ENCODE measurements around the gene CYB5R2. TPM values are rescaled to one million over a fixed set of nuclear protein-coding genes. Genes with fewer than 3 reads are reported as not detected.

CYB5R2 gene
- total and polyA plus RNA-seq, 2 donors (not counting 1 experiment from before 2014, with no cell fraction given): 16.2 to 22.5 TPM

- Histone ChIP-seq H3K9ac (ENCODE audit: insufficient read depth, low read length) (no peak overlapping the region), H3K4me2 (ENCODE audit: extremely low read depth, insufficient read depth, low read length) (no peak overlapping the region), H3K27ac (ENCODE audit: insufficient read depth, low read length) (no peak overlapping the region), H3K36me3 (ENCODE audit: control insufficient read depth, insufficient read depth, low read length) (no peaks in the 10 kb centered on the region), H4K20me1 (ENCODE audit: control insufficient read depth, extremely low read depth, insufficient read depth, low read length) (no peaks in the 10 kb centered on the region), H3K79me2 (ENCODE audit: control insufficient read depth, insufficient read depth, low read length) (no peaks in the 10 kb centered on the region), H3K9me3 (ENCODE audit: control insufficient read depth, insufficient read depth, low read depth, low read length) (no peaks in the 10 kb centered on the region), H2AFZ (ENCODE audit: low read length) (no peak overlapping the region), H3K4me1 (ENCODE audit: control insufficient read depth, extremely low read depth, insufficient read depth, low read length) (no peaks in the 10 kb centered on the region), H3K4me3 (replicated peaks in 1 of 4; ENCODE audit: control extremely low read depth in 1 of 4, insufficient read depth in 1 of 4, low read depth in 3 of 4, low read length in 4 of 4) (no peak overlapping the region), H3K27me3 (ENCODE audit: control insufficient read depth, insufficient read depth, low read length) (no peaks in the 10 kb centered on the region)
- no peak for DNase-seq (ENCODE audit: low read depth in 2 of 2)
- TF ChIP-seq EZH2 (IDR thresholded peaks at IDR 0.05; ENCODE audit: low read length, missing control alignments) (no peak), CTCF (conservative IDR thresholded peaks at IDR 0.05 in 1 of 2, IDR thresholded peaks at IDR 0.05 in 1 of 2; ENCODE audit: low read depth in 1 of 2, low read length in 2 of 2) (no peak)
Measured at GRCh38 chr11:7656704-7657103, 16.6 kb downstream of the CYB5R2 start.

- Histone ChIP-seq H3K4me2 (ENCODE audit: extremely low read depth, insufficient read depth, low read length) (no peak overlapping the region), H3K9ac (ENCODE audit: insufficient read depth, low read length) (no peak overlapping the region), H3K27ac (ENCODE audit: insufficient read depth, low read length) (no peak overlapping the region), H4K20me1 (ENCODE audit: control insufficient read depth, extremely low read depth, insufficient read depth, low read length) (no peaks in the 10 kb centered on the region), H2AFZ (ENCODE audit: low read length) (no peak overlapping the region), H3K27me3 (ENCODE audit: control insufficient read depth, insufficient read depth, low read length) (no peaks in the 10 kb centered on the region), H3K79me2 (ENCODE audit: control insufficient read depth, insufficient read depth, low read length) (no peaks in the 10 kb centered on the region), H3K9me3 (ENCODE audit: control insufficient read depth, insufficient read depth, low read depth, low read length) (no peaks in the 10 kb centered on the region), H3K36me3 (ENCODE audit: control insufficient read depth, insufficient read depth, low read length) (no peaks in the 10 kb centered on the region), H3K4me1 (ENCODE audit: control insufficient read depth, extremely low read depth, insufficient read depth, low read length) (no peaks in the 10 kb centered on the region), H3K4me3 (replicated peaks in 1 of 4; ENCODE audit: control extremely low read depth in 1 of 4, insufficient read depth in 1 of 4, low read depth in 3 of 4, low read length in 4 of 4) (no peak overlapping the region)
- DNase-seq (ENCODE audit: low read depth in 2 of 2): no peak
- TF ChIP-seq EZH2 (IDR thresholded peaks at IDR 0.05; ENCODE audit: low read length, missing control alignments): no peak
Measured at GRCh38 chr11:7655253-7656217, 17.8 kb downstream of the CYB5R2 start.

GRCh38 chr11:7654195-7654705 lies 19.1 kb downstream of the CYB5R2 start:
- Histone ChIP-seq H3K4me2 (ENCODE audit: extremely low read depth, insufficient read depth, low read length) (no peak overlapping the region), H2AFZ (ENCODE audit: low read length) (no peak overlapping the region), H3K27me3 (ENCODE audit: control insufficient read depth, insufficient read depth, low read length) (no peaks in the 10 kb centered on the region), H3K9ac (ENCODE audit: insufficient read depth, low read length) (no peak overlapping the region), H3K27ac (ENCODE audit: insufficient read depth, low read length) (no peak overlapping the region), H3K79me2 (ENCODE audit: control insufficient read depth, insufficient read depth, low read length) (no peaks in the 10 kb centered on the region), H3K36me3 (ENCODE audit: control insufficient read depth, insufficient read depth, low read length) (no peaks in the 10 kb centered on the region), H3K4me3 (replicated peaks in 1 of 4; ENCODE audit: control extremely low read depth in 1 of 4, insufficient read depth in 1 of 4, low read depth in 3 of 4, low read length in 4 of 4) (no peak overlapping the region), H3K4me1 (ENCODE audit: control insufficient read depth, extremely low read depth, insufficient read depth, low read length) (no peaks in the 10 kb centered on the region), H4K20me1 (ENCODE audit: control insufficient read depth, extremely low read depth, insufficient read depth, low read length) (no peaks in the 10 kb centered on the region), H3K9me3 (ENCODE audit: control insufficient read depth, insufficient read depth, low read depth, low read length) (no peaks in the 10 kb centered on the region)
- no peak for TF ChIP-seq EZH2 (IDR thresholded peaks at IDR 0.05; ENCODE audit: low read length, missing control alignments)
- TF ChIP-seq CTCF (conservative IDR thresholded peaks at IDR 0.05 in 1 of 2, IDR thresholded peaks at IDR 0.05 in 1 of 2; ENCODE audit: low read depth in 1 of 2, low read length in 2 of 2): no peak
- no peak for DNase-seq (ENCODE audit: low read depth in 2 of 2)

All from fibroblast of lung (primary cell).